Measurements from ENCODE around the gene SORCS2.

The SORCS2 gene

DNA sequence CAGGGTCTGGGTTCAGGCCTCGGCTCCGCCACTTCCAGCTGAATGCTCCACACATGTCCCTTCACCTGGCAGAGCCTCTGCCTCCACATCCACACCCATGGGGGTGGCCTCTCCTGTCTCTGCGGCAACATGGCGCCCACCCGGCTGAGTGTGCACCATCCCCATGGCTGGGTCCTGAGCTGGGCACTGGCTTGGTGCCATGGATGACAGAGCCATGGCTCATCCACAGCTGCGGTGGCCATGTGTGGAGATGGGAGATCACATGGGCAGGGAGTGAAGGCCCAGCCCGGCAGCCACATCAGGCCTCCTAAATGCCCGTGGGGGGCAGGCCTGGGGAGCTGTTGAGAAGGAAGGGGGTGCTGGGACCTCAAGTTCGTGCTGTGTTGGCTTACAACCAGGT lies 533.6 kb downstream of the SORCS2 start:
- DNase-seq: no peak

DNA sequence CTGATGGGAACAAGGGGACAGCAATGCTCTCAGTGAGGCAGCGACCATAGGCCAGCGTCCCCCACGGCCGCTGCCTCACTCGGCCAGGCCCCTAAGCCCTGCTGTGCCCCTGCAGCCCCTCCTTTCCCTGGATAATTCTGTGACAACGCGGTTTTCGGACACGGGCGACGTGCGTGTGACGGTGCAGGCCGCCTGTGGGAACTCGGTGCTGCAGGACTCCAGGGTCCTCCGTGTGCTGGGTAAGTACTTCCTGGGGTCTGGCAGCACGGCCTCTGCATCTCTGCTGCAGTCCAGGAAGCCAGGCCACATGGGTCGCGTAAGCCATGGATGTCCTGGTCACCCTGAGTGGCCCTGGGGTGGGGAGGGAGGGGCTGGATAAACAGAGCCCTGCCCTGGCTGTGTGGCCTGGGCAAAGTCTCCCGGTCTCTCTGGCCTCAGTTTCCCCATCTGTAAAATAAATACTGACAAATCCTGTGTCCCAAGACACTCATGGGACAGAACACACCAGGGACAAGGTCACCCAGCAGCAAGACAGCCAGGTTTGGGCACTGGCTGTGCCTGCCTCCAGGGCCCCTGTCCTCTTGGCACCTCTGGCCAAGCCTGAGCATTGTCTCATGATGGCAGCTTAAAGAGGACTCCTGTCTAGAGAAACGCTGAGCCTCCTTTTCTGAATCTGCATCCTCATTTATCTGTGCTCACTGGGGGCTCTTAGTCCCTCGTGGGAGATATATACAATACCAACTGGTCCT lies 534.5 kb downstream of the SORCS2 start:
- no peak for DNase-seq

DNA sequence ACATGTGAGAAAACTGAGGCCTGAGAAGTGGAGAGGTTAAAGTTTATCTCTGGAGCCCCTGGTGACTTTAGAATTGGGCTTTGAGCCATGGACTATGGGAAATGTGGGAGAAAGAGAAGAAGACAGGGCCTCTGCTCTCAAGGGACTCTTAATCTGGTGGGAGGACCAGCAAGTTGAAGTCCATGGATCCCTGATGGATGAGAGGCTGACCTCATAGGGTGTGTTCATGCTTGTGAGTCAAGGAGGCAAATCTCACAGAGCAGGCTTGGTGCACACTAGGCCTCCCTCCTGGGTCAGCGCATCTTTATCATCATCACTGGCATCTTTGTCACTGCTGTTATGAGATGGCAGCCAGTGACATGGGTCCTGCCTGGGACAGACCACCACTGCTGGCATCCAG lies 535.4 kb downstream of the SORCS2 start:
- no peak for DNase-seq

DNA sequence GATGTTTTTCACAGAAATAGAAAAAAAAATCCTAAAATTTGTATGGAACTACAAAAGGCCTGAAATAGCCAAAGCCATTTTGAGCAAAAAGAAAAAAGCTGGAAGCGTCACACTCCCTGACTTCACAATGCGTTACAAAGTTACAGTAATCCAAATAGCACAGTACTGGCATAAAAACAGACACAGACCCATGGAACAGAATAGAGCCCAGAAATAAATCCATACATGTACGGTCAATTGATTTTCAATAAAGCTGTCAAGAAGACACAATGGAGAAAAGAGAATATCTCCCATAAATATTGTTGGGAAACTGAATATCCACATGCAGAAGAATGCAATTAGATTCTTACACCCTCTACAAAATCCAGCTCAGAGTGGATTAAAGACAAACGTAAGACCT lies 539.1 kb downstream of the SORCS2 start:
- no peak for DNase-seq

DNA sequence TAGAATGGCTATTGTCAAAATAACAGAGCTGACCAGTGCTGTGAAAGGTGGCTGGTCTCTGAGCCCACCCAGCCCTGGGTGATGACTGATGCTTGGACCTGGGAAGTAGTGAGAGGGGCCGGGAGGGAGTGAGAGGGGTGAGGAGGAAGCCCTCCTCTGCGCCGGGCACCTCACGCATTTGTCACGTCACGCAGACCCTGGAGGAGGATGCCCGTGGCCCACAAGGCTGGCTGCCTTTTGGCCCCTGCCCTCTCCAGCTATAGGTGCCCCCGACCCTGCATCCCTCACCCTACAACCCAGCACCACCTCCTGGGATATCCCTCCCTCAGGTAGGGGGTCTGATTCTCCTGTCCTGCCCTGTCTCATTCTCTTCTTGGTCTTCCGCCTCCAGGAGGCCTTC lies 539.9 kb downstream of the SORCS2 start:
- DNase-seq: no peak

DNA sequence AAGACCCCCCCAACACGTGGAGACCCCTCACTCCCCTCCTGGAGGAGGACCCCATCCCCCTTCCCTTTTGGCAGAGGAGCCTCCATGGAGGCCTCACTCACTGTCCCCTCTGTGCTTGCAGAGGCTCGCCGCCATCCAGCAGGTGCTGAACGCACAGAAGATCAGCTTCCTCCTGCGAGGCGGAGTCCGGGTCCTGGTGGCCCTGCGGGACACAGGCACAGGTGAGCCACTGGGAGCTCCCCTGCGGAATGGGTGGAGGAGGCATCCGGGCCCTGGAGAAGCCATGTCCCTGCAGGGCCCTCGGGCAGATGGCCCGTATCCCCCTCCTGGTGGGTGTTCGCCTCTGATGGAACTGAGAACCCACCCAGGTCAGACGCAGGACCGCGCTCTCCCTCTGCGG lies 540.9 kb downstream of the SORCS2 start:
- DNase-seq: no peak

DNA sequence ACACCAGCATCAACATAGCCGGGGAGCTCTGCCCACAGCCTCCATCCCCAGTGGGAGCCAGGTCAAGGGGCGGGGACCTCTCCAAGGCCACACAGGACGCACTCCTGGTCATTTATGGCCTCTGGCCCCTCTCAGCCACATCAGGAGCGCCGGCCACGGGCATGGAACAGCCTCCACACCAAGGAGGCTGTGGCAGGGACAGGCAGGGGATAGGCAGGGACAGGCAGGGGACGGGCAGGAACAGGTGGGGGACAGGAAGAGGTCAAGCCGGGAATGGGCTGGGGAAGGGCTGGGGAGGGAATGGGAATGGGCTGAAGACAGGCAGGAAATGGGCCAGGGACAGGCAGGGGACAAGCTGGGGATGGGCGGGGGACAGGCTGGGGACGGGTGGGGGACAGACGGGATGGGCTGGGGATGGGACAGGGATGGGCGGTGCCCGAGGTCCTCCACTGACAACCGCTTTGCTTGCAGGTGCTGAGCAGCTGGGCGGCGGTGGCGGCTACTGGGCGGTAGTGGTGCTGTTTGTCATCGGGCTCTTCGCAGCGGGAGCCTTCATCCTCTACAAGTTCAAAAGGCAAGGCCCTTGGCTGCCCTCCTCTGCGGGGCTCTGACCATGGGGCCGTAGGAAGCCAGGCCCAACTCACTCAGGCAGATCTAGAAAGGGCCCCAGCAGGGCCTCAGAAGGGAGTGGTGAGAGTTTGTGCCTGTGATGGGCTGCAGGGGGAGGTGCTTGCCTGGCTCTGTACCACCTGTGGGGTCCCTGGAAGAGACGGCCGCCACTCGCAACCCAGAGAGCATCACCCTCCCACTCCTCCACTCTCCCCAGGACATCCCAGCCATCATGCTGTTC lies 541.7 kb downstream of the SORCS2 start:
- DNase-seq: no peak

DNA sequence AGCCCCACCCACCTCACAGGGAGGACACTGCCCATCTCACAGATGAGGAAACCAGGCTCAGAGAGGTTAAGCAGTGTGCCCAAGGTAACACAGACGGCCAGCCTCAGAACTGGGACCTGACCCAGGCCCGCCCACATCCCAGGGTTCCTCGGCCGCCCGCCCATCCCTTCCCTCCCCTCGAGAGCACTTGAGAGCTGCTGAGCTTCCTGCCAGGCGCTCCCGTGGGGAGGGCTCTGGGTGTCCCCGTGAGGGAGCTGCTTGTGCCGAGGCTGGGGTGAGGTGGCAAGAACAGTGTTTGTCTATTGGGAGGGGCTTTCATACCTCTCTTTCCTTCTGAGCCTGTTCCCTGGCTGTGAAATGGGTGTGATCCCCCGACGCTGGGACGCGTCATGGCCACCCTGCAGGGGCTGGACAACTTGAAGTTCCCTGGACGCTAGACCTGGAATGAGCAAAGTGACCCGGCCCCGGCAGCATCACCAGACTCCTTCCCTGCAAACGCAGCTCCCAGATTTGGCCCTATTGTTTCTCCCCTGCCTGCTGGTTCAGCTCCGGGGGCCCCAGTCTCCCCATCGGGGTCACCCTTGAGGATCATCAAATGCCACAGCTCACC lies 542.4 kb downstream of the SORCS2 start:
- DNase-seq: no peak

DNA sequence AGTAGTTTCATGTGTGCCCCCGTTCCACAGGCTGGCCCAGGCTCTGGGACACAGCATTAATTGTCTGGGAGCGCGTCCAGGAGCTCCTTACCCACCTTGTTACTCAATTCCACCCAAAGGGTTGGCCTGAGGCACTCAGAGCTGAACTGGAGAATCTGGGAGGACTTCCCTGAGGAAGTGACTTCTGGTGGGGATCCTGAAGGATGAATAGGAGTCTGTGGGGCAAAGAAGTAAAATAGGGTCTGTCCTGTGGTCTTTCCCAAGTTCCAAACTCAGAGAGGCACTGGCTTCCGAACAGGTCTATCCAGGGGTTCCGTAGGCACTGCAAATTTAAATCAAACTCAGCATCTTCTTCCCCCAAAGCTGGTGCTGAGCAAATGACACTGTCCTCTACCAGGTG lies 543.1 kb downstream of the SORCS2 start:
- DNase-seq: no peak

DNA sequence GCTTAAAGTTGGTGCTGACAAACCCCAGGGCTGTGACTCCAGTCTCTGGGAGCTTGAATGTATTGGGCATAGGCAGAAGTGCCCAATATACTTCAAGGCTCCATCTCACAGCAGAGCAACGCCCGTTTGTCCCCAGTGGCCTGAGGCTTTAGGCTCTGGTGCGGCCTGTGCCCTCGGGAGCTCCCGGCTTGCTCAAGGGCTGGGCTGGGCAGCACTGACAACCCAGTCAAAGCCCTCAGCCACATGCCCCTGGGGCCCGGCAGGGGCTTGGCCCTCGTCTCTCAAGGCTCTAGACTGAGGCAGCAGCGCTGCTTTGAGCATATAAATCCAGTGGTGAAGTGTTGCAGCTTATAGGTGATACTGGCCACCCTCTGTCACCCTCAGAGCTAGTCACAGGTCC lies 543.6 kb downstream of the SORCS2 start:
- no peak for DNase-seq

DNA sequence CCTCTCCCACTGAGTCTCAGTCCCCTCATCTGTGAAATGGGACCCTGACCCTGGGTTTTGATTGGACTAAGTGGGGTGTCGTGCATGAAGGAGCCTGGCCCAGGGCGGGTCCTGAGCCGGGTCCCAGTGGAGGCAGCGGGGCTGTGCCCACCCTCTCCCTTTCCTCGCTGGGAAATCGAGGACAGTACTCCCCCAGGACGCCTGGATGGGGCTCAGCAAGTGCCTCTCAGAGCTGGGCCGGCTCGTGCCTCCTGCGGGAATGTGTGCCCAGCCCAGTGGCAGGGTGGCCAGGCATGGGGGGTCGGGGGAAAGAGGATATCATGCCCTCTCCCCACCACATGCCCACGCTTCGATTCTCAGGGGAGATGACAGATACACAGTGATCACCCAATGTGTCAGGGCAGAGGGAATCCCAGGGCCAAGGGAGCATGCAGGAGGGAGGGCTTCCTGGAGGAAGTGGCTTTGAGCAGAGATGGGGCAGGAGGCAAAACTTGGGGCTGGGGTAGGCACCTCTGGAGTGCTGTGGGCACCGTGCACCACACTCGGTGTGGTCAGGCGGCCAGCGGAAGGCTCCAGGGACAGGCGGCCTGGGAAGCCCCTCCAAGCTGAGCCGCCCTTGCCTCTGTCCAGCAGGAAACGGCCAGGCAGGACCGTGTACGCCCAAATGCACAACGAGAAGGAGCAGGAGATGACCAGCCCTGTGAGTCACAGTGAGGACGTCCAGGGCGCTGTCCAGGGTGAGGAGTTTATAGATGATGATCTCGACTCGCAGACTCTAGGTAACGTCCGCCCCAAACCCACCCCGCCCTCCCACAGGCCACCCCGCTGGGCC lies 544.3 kb downstream of the SORCS2 start:
- no peak for DNase-seq

DNA sequence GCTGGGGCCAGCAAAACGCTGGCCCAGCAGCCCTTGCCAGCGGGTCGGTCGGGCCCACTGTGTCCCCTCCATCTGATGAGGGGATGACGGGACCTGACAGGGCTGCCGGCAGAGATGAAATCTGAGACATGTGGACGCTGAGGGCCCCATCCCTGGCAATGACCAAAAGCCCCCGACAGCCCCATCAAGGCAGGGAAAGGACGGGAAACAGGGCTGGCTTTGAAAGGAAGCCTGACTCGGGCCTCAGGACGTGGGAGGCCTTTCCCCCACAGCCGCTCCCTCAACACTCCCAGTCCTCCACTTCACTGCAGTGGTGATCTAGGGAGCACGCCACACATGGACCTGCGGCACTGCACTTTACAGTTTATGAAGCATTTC lies 544.9 kb downstream of the SORCS2 start:
- DNase-seq: no peak

DNA sequence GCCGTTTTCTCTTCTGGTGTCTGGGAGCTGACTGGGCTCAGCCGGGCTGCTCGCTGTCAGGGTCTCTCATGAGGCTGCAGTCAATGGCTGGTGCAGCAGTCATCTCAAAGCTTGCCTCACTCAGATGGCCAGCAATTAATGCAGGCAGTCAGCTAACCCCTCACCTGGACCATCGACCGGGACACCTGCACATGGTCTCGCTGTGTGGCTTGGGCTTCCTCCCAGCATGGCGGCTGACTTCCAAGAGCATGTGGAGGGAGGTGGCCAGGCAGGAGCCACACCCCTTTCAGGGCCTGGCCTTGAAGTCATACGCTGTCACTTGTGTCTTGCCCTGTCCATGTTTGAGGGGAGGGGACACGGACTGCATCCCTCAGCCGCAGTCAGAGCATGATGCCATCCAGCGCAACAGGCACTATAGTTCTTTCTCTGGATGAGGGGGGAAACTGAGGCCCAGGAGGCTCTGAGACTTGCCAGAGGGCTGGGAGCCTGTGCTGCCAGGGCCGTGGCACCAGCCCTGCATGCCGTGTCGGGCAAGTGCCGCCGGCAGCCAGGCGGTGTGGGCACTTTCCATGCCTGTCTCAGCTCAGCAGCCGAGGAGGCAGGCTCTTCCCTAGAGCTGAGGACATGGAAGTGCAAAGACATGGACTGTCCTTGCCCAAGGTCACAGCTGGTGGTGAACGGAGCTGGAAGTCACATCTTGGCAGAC lies 545.6 kb downstream of the SORCS2 start:
- no peak for DNase-seq

DNA sequence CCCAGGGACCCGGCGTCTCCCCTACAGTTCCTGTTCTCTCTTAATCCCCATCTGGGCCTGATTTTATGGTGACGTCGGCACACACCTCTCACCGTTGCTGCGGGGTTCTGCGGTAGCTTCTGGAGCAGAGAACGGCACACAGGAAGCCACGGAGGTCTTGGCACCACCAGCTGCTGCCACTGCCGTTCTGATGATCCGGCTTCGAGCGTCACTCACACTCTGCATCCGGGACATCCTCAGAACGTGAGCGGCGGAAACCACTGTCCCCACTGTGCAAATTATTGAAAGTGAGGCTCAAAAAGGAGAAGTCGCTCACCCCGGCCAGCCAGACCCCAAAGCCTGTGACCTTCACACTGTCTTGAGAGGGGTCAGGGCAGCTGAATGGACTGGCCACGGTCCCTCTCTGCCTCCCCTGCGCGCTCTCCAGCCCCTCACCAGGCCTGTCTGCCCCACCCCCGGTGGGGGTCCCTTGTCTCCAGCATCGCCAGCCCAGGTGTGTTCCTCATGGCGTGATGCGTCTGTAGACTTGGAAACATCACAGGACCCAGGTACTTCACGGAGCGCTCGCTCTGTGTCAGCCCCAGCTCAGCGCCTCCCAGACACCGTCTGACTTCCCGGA lies 546.2 kb downstream of the SORCS2 start:
- no peak for DNase-seq

DNA sequence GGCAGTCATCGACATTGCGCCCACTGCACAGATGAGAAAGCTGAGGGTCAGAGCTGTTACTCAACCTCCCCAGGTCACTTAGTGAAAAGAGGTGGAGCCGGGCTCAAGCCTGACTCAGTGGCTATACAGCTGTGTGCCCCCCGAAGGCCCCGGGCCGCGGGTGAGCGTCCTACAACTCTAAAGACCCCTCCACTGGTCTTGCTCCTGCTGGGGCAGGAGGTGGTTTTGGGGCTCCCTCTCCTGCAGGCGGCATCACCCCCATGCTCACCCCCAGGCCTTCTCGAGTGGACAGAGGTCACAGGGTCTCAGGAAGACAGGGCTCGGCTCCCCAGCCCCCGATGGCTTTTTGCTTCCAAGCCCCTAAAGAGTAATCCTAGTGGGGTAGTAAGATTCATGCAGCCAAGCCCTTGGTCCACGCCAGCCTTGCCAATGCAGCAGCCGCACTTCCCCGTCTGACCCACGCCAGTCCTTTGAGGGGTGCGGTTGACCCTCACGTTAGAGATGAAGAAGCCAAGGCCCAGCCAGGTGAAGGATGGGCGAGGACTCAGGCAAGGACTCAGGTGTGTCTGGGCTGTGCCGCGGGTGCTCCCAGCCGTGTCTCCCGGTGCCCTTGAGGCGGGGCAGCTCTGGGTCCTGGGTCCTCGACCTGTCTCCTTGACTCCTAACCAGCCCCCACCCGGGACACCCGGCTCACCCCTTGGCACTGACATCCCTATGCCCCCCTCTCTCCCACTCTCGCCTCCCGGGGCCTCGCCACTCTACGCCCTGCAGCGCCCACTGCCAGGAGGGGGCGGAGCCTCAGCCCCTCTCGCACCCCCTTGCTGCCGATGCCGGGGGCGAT lies 547.0 kb downstream of the SORCS2 start:
- no peak for DNase-seq

DNA sequence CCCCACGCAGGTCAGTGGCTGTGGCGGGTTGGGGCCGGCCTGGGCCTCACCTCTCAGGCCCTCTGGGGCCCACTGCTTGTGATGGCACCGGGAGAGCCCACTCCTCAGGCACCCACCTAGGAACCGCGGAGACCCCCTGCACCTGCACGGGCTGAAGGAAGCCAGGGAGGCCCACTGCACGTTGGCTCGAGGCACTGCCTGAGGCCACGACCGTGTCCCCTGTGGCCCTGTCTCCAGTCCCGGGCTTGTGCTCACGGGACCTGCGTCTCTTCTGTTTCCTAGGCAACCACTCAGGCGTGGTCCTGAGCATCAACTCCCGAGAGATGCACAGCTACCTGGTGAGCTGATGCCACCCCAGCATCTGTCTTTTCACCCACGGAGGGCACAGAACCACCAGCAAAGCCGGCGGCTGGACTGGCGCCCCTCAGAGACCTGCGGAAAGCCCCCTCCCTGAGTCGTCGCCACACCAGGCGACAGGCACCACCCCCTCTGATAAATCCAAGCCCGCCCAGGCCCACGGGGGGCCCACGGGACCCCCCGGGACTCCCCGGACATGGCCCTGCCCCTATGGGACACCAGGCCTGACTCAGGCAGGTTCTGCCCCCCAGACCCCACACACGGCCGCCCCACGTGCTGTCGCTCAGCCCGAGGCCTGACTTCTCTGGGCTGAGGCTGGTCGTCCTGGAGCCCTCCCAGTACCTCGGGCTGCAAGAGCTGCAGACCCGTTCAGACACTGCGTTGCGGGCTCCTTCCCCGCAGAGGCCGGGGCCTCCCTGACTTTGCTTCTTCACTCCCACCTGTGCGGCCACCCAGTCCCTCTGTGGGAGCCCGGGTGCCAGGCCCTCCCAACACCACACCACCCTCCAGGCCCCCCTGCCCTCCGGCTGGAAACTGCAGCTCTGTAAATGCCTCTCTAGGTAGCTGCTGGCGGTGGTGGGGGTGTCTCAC lies 547.9 kb downstream of the SORCS2 start:
- no peak for DNase-seq

DNA sequence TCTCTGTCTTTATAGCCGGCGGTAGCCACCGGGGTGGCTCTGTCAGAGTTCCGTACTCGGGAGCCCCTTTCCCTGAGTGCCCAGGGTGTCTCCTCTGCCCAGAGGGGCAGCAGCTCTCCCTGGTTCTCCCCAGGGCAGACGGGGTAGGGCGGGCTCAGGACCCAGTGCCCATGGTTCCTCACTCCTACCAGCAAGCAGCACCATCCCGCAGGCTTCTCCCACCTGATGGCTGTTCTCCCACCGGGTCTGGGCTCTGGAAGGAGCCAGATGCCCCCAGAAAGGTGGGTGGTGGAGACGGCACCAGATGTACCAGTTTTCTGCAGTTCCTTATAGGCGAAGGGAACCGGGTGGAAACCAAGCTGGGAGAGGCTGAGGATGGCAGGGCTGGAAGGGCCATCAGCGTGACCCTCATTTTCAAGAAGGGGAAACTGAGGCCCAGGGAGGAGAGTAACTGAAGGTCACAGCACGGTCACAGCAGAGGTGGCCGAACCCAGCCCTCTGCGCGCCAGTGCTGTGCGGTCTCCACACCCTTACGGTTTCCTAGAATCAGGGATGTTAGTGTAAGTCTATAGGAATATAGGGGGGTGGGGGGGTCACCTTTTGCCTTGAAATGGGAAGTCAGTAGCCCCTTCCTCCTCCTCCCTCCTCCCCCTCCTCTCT lies 548.7 kb downstream of the SORCS2 start:
- DNase-seq: no peak

DNA sequence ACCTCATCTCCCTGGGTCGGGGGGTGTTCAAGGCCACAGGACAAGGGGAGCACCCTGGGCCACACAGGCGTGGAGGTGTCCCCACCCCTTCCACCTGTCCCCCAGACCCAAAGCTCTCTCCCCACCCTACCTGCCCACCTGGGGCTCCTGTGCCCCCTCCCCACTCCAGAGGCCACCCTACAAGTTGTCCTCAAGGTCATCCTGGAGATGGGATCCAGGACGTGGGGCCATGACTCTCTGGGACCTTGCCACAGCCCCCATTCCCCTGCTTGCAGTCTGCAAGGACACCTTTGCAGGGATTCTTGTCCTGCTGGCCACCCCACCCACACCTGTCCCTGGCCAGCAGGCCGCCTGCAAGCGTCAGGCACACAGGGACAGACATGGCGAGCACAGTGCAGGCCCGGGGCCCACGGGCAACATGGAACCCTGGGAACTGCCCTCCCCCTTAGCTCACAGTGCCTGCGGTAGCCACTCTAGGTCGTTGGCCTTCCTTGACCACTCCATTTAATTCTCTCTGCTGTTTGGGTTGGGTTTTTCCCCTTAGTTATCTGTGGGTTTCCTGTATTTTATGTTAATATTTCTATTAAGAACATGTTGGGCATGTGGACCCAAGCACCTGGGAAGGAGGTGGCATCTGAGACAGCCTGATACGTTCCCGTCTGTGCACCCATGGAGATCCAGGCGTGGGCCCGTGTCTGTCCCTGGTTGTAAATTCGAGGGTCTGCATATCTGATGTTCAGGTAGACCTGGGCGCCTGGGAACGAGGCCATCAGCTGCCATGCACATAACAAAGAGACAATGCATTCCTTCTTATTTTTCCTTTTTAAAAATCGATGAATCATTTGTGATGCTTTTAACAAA lies 549.8 kb downstream of the SORCS2 start:
- no peak for DNase-seq
